ENCODE data around the gene PRMT7.

Gene PRMT7

GRCh38 chr16:68354816-68355215 is 44.0 kb downstream of the PRMT7 start:
- Mint-ChIP-seq H3K27me3 (peaks cover 52% of the 10 kb centered on the region), H3K4me1 (ENCODE audit: low read depth) (peaks cover 22% of the 10 kb centered on the region), H3K27ac (no peak overlapping the region), H3K9me3 (no peaks in the 10 kb centered on the region), H3K4me3 (no peak overlapping the region), H3K36me3 (ENCODE audit: low read depth) (peaks cover 99% of the 10 kb centered on the region)
- intact Hi-C loops (cut with micrococcal nuclease), result no loop called here

DNA sequence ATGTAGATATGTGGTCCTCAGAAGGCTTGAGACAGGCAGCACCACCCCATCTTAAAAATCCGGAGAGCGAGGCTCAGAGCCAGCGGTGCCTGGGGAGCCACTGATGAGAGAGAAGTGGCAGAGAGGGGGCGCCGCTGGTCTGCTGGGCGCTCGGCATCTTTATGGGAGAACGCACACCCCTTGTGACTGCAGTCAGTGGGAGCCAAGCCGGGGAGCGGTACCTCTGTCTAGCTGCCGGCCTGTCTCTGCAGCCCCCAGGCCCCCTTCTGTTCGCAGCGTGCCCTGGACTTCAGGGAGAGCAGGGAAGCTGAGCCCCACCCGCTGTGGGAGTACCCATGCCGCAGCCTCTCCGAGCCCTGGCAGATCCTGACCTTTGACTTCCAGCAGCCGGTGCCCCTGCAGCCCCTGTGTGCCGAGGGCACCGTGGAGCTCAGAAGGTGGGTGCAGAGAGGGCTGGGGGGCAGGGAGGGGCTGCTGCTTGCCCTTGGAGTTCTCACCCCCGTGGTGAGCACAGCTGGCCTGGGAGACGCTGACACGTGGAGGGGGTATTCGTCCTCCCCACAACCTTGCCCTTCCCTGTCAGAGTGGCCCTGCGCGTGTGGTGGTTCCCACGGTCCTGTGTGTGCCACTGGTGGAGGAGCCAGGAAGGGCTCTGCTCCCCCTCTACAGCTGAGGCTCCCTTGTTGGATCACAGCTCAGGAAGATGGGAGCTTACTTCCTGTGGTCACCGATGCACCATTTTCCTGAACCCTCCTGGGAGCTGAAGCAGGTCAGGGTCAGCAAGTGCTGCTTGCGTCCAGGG is 44.8 kb downstream of the PRMT7 start:
- H3K27me3 Mint-ChIP-seq, result peaks cover 57% of the 10 kb centered on the region
- intact Hi-C loops (cut with micrococcal nuclease), result no loop called here
- H3K4me1 Mint-ChIP-seq (ENCODE audit: low read depth), result peaks cover 22% of the 10 kb centered on the region
- no peak overlapping the region for H3K27ac Mint-ChIP-seq
- H3K9me3 Mint-ChIP-seq, result no peaks in the 10 kb centered on the region
- peaks cover 97% of the 10 kb centered on the region for H3K36me3 Mint-ChIP-seq (ENCODE audit: low read depth)
- H3K4me3 Mint-ChIP-seq, result peak overlapping the region; percentile 51

DNA sequence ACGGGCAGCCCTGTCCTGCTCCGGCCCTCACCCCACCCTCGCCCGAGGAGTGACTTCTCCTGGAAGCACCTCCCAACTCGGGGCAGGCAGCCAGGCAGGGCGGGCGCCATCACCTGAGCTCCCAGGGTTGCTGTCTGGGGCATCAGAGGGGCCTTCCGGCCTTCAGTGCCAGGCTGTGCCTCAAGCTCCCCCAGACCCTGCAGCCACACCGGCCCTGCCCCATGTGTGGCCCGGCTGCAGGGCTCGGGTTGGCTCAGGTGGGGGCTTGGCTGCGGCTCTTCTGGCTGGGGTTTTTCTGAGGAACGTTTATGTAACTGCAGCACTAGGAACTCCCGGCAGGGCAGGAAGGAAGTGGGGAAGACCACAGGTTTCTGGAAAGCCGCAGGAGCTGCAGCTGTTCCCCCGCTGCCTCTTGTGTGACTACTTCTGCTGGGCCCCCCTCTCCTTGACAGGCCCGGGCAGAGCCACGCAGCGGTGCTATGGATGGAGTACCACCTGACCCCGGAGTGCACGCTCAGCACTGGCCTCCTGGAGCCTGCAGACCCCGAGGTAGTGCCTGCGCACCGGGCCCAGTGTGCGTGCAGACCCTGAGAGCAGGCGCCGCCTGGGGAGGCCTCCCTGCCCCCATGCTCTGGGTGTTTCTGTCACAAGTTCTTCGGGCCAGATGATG is 45.6 kb downstream of the PRMT7 start:
- intact Hi-C loops (cut with micrococcal nuclease), result no loop called here

DNA sequence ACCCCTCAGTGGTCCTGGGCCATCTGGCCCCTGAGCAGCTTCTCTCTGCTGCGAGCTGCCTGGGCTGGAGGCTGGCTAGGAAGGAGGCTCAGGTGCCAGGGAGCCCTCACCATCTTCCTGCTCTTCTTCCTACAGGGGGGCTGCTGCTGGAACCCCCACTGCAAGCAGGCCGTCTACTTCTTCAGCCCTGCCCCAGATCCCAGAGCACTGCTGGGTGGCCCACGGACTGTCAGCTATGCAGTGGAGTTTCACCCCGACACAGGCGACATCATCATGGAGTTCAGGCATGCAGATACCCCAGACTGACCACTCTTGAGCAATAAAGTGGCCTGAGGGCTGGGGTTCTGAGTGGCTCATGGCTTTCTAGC is 46.1 kb downstream of the PRMT7 start:
- no peaks in the 10 kb centered on the region for H3K9me3 Mint-ChIP-seq
- intact Hi-C loops (cut with micrococcal nuclease), result no loop called here
- peaks cover 22% of the 10 kb centered on the region for H3K4me1 Mint-ChIP-seq (ENCODE audit: low read depth)
- H3K27me3 Mint-ChIP-seq, result peaks cover 65% of the 10 kb centered on the region
- no peak overlapping the region for H3K4me3 Mint-ChIP-seq
- H3K27ac Mint-ChIP-seq, result no peak overlapping the region
- peaks cover 88% of the 10 kb centered on the region for H3K36me3 Mint-ChIP-seq (ENCODE audit: low read depth)

More for the DNA sequence above, 45.6 kb downstream of the PRMT7 start:
- Mint-ChIP-seq H3K36me3 (ENCODE audit: low read depth) (peaks cover 93% of the 10 kb centered on the region), H3K27ac (no peak overlapping the region), H3K27me3 (peaks cover 61% of the 10 kb centered on the region), H3K4me1 (ENCODE audit: low read depth) (peaks cover 22% of the 10 kb centered on the region), H3K9me3 (no peaks in the 10 kb centered on the region), H3K4me3 (peak overlapping the region; percentile 51)

- Mint-ChIP-seq H3K4me3 (no peak overlapping the region), H3K9me3 (no peaks in the 10 kb centered on the region), H3K4me1 (ENCODE audit: low read depth) (peaks cover 22% of the 10 kb centered on the region), H3K36me3 (ENCODE audit: low read depth) (peaks cover 82% of the 10 kb centered on the region), H3K27me3 (peaks cover 65% of the 10 kb centered on the region), H3K27ac (no peak overlapping the region)
- intact Hi-C loops (cut with micrococcal nuclease), result no loop called here
These were observed 46.7 kb downstream of the PRMT7 start for GRCh38 chr16:68357521-68357922.

- H3K36me3 Mint-ChIP-seq (ENCODE audit: low read depth), result peaks cover 78% of the 10 kb centered on the region
- intact Hi-C loops (cut with micrococcal nuclease), result no loop called here
- H3K27me3 Mint-ChIP-seq, result peaks cover 67% of the 10 kb centered on the region
- H3K4me1 Mint-ChIP-seq (ENCODE audit: low read depth), result peaks cover 22% of the 10 kb centered on the region
- H3K4me3 Mint-ChIP-seq, result no peak overlapping the region
- H3K27ac Mint-ChIP-seq, result no peak overlapping the region
- H3K9me3 Mint-ChIP-seq, result no peaks in the 10 kb centered on the region
These were observed 47.1 kb downstream of the PRMT7 start for GRCh38 chr16:68357923-68358322.

DNA sequence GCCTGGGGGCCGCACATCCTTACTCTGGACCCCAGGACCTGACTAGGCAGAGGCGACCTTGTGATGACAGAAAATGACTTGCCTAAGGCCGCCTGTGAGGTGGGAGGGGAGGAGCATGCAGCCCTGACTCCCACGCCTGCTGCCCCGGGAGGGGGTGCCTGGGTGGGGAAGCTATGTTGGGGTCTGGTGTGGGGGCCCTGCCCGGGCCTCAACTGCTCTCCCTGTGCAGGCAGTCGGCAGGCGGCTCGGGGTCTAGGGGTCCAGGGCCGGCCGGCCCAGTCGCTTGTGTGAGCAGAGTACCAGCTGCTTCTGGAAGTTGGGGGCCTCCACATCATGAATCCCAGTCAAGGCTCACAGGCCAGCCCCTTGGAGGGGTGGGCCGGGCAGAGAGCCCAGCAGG is 48.1 kb downstream of the PRMT7 start:
- Mint-ChIP-seq H3K36me3 (ENCODE audit: low read depth) (peaks cover 68% of the 10 kb centered on the region), H3K4me1 (ENCODE audit: low read depth) (peaks cover 30% of the 10 kb centered on the region), H3K4me3 (no peak overlapping the region), H3K27me3 (peaks cover 72% of the 10 kb centered on the region), H3K27ac (no peak overlapping the region), H3K9me3 (no peaks in the 10 kb centered on the region)
- intact Hi-C loops (cut with micrococcal nuclease), result no loop called here

DNA sequence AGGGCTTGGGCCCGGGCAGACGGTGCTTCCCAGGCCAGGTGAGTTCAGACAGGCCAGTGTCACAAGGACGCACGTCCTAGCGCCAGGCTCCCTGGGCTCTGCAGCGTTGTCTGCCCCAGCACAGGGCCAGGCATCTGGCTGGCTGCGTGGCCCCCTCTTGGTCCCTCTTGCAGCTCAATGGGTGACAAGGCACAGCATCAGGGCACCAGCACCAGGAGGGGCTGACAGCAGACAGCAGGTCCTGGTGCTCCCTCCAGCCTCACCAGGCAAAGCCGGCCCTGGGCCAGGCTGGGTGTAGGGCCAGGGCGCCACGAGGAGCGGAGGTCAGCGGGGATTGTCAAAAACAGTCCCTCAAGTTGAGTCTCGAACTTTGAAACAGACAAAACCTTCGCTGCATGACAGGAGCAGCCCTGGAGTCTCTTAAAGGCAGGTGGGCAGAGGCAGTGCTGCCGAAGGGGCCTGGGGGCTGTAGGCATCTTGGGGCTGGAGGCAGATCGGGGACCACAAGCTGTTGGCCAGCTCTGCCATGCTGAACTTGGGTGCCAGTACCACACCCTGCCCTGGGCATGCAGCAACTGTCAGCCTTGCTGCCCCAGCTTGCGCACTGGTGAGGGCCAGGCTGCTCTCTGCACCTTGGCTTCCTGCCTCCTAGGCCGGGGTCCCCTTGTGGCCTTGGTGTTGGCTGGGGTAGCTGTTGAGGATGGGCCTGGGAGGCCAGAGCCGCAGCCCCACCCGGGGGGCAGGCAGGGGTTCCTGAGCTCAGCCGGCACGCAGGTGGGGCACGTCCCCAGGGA is 48.8 kb downstream of the PRMT7 start:
- intact Hi-C loops (cut with micrococcal nuclease), result loop anchor here (10.0 kb wide), 1 partner anchor 155 kb away; no protein-coding TSS in a partner anchor
- no peak overlapping the region for H3K4me3 Mint-ChIP-seq
- peaks cover 61% of the 10 kb centered on the region for H3K36me3 Mint-ChIP-seq (ENCODE audit: low read depth)
- H3K4me1 Mint-ChIP-seq (ENCODE audit: low read depth), result peaks cover 36% of the 10 kb centered on the region
- no peaks in the 10 kb centered on the region for H3K9me3 Mint-ChIP-seq
- peaks cover 70% of the 10 kb centered on the region for H3K27me3 Mint-ChIP-seq
- H3K27ac Mint-ChIP-seq, result no peak overlapping the region

GRCh38 chr16:68360547-68360946 is 49.7 kb downstream of the PRMT7 start:
- Mint-ChIP-seq H3K4me1 (ENCODE audit: low read depth) (peaks cover 40% of the 10 kb centered on the region), H3K27me3 (peaks cover 60% of the 10 kb centered on the region), H3K4me3 (no peak overlapping the region), H3K27ac (no peak overlapping the region), H3K9me3 (no peaks in the 10 kb centered on the region), H3K36me3 (ENCODE audit: low read depth) (peaks cover 52% of the 10 kb centered on the region)
- intact Hi-C loops (cut with micrococcal nuclease), result loop anchor here (10.0 kb wide), 1 partner anchor 154 kb away; no protein-coding TSS in a partner anchor

GRCh38 chr16:68360956-68361355 is 50.1 kb downstream of the PRMT7 start:
- H3K27ac Mint-ChIP-seq, result no peak overlapping the region
- H3K4me1 Mint-ChIP-seq (ENCODE audit: low read depth), result peaks cover 40% of the 10 kb centered on the region
- H3K27me3 Mint-ChIP-seq, result peaks cover 57% of the 10 kb centered on the region
- H3K4me3 Mint-ChIP-seq, result no peak overlapping the region
- no peaks in the 10 kb centered on the region for H3K9me3 Mint-ChIP-seq
- intact Hi-C loops (cut with micrococcal nuclease), result loop anchor here (10.0 kb wide), 1 partner anchor 154 kb away; no protein-coding TSS in a partner anchor
- H3K36me3 Mint-ChIP-seq (ENCODE audit: low read depth), result peaks cover 48% of the 10 kb centered on the region

DNA sequence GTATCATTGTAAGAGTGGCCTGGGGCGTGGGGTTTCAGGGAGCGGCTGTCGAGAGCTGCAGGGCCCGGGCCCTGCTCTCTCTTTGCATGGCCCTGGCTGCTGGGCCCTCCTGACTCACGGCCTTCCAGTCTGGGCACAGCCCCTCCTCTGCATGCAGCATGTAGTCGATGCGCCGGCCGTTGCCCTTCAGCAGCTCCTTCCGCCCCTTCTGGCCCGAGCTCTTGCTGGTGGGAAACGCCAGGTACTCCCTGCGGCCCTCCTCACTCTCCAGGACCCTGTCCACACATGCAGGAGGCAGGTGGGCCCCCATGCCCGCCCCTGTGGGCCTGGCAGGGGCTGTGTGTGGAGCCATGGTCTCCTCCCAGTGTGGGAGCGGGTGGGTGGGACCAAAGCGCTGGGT is 50.7 kb downstream of the PRMT7 start:
- H3K4me3 Mint-ChIP-seq, result no peak overlapping the region
- H3K36me3 Mint-ChIP-seq (ENCODE audit: low read depth), result peaks cover 42% of the 10 kb centered on the region
- peaks cover 57% of the 10 kb centered on the region for H3K27me3 Mint-ChIP-seq
- intact Hi-C loops (cut with micrococcal nuclease), result loop anchor here (10.0 kb wide), 1 partner anchor 153 kb away; no protein-coding TSS in a partner anchor
- no peaks in the 10 kb centered on the region for H3K9me3 Mint-ChIP-seq
- H3K4me1 Mint-ChIP-seq (ENCODE audit: low read depth), result peaks cover 40% of the 10 kb centered on the region
- no peak overlapping the region for H3K27ac Mint-ChIP-seq

DNA sequence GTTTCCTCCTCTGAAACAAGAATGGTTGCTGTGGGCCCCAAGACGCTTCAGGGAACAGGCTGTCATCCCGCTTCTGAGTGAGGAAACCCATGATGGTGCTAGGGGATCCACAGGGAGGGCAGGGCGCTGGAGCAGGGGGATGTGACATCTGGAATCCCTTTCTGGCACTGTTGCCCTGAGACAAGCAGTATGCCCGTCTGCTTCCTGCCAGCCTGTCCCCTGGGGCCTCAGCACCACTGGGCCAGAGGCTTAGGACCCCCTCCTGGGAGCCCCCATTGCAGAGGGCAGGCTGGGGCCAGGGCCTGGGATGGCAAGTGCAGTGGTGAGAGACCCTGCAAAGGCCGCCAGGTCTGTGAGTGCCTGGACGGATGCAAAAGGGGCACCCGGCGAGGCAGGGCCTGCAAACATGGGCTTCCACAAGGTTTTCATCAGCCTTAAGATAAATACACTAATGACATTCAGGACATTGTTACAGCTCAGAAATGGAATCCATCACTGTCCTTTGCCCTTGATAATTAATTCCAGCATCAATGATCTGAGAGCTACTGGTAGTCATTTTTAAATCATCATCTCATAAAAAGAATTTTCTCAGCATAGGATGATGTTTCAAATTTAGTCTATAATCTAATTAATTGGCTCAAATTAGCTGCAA is 51.6 kb downstream of the PRMT7 start:
- Mint-ChIP-seq H3K4me3 (no peak overlapping the region), H3K9me3 (no peaks in the 10 kb centered on the region), H3K4me1 (ENCODE audit: low read depth) (peaks cover 34% of the 10 kb centered on the region), H3K27ac (no peak overlapping the region), H3K27me3 (peaks cover 56% of the 10 kb centered on the region), H3K36me3 (ENCODE audit: low read depth) (peaks cover 33% of the 10 kb centered on the region)
- intact Hi-C loops (cut with micrococcal nuclease), result loop anchor here (10.0 kb wide), 1 partner anchor 152 kb away; no protein-coding TSS in a partner anchor

DNA sequence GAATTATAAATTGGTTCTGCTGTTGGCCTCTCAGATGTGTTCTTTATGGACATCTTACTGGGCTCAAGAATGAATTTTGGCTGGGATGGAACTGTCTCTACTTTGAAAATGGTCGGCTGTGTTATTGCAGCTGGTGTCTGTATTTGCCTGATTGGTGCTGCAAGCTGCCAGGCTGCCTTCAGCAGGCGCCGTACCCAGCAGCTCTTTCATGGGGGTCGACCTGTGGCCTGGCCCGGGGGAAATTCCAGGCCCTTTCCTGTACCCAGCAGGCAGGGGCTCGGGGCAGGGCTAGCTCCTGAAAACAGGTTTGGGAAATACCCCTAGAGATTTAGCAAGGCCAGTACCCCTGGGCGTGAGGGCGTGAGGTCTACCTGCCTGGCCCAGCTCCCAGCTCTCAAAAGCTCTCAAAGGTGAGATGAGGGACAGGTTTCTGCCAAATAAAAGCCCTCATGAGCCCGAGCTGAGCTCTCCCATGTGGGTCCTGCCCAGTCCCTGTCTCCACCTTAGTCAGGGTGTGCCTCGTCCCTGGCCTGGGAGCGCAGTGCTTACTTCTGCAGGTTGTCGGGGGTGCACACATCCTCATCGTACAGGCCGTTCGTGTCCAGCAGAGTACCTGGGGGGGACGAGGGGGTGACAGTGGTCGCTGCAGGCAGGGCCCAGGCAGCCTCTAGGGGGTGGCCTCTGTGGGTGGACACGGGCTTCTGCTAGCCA is 52.3 kb downstream of the PRMT7 start:
- intact Hi-C loops (cut with micrococcal nuclease), result loop anchor here (10.0 kb wide), 1 partner anchor 152 kb away; no protein-coding TSS in a partner anchor
- Mint-ChIP-seq H3K4me1 (ENCODE audit: low read depth) (peaks cover 35% of the 10 kb centered on the region), H3K36me3 (ENCODE audit: low read depth) (peaks cover 26% of the 10 kb centered on the region), H3K27ac (no peak overlapping the region), H3K4me3 (no peak overlapping the region), H3K9me3 (no peaks in the 10 kb centered on the region), H3K27me3 (peaks cover 56% of the 10 kb centered on the region)

All from dendritic cell treated with granulocyte-macrophage colony-stimulating factor and Interleukin-4, amounts not matched to agents 40 ng/mL and 50 ng/mL, for 4 days (primary cell).